Coronary artery (tissue), 2 donors: Measurements from ENCODE around the gene FER.

Experiments used
- DNase-seq: peaks from one replicate; pipeline ENCODE4 v3.0.0-alpha.2; 2017; ENCODE audit warnings: low spot score
- H3K27ac ChIP-seq, 2 donors: fragments of 200-600 bp; sonication (generic); one replicate each; pipeline ENCODE4 v1.5.1; 2016 to 2019
- H3K4me3 ChIP-seq: fragments of 200-600 bp; sonication (generic); 2 replicates; pipeline ENCODE4 v1.5.1; 2016; ENCODE audit warnings: mild to moderate bottlenecking, moderate library complexity
- TF ChIP-seq, protein P1 (sequence below): fragments of 200-600 bp; sonication (generic); IDR thresholded peaks from one replicate; pipeline ENCODE4 v1.5.1; 2019; ENCODE audit warnings: antibody characterized with exemption

The FER gene

DNA sequence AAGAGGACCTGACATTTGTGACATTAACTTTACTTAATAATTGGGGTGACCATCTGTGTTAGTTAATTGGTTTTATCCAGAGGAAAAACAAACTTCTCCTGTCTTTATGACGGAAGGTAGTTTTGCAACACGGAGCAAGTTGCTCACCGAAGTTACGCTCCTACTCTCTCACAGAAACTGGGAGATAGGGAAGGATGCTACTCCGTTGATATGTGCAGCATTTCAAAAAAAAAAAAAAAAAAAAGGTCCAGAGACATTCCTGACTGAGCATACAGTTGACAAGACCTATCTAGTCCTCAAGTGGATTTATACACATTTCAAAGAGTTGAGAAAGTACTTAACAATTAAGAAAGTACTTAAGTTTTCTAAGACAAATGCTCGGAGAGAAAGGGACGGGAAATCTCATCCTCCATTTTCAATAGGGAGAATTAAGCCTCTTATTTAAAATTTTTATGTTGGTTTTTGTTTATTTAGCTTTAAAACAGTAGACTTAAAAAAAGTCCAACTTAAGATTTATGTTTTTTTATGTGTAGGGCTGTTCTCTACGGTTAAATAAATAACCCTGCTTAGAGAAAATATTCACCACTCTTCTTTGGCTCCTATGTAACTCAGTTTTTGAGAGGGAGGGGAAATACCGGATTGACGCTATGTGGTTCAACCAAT, 455 bp upstream of the FER start:
- Histone ChIP-seq H3K27ac (peak overlapping the region; percentile 97), H3K4me3 (peak overlapping the region; percentile 100)
- TF ChIP-seq, protein P1, sequence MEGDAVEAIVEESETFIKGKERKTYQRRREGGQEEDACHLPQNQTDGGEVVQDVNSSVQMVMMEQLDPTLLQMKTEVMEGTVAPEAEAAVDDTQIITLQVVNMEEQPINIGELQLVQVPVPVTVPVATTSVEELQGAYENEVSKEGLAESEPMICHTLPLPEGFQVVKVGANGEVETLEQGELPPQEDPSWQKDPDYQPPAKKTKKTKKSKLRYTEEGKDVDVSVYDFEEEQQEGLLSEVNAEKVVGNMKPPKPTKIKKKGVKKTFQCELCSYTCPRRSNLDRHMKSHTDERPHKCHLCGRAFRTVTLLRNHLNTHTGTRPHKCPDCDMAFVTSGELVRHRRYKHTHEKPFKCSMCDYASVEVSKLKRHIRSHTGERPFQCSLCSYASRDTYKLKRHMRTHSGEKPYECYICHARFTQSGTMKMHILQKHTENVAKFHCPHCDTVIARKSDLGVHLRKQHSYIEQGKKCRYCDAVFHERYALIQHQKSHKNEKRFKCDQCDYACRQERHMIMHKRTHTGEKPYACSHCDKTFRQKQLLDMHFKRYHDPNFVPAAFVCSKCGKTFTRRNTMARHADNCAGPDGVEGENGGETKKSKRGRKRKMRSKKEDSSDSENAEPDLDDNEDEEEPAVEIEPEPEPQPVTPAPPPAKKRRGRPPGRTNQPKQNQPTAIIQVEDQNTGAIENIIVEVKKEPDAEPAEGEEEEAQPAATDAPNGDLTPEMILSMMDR, result no peak
- DNase-seq, result no peak

DNA sequence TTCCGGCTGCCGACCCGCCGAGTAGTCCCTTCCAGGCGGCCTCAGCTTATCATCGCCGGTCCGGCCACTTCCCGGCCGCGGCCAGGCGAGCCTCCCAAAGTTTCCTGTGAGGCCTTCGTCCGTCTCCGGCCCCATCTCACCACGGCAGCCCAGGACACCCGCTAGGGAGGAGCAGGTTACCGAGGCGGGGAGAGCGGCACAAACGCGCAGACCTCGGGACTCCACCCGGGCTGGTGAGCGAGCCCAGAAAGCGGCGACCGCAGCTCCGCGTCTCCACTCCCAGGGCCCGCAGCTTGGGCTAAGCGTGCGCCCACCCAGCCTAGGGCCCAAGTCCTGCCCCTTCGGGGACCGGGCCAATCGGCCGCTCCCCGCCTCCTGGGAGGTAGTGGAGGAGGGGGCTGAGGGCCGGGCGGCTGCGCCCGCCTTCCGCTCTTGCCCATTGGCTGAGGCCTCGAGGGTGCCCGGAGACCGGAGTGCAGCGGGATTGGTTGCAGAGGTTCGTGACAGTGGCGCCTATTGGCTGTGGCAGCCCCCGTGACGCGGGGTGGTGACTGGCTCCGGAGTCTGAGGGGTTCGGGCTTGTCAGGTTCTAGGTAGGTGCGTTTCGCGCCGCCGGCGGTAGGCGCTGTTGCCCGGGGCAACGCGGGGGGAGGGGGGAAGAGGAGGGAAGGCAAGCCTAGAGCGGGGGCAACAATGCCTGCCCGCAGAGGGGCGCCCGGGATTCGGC, 867 bp downstream of the FER start:
- DNase-seq, result peak; percentile 100
- TF ChIP-seq, protein P1, result no peak
- Histone ChIP-seq H3K27ac (peak overlapping the region; percentile 97), H3K4me3 (peak overlapping the region; percentile 100)

DNA sequence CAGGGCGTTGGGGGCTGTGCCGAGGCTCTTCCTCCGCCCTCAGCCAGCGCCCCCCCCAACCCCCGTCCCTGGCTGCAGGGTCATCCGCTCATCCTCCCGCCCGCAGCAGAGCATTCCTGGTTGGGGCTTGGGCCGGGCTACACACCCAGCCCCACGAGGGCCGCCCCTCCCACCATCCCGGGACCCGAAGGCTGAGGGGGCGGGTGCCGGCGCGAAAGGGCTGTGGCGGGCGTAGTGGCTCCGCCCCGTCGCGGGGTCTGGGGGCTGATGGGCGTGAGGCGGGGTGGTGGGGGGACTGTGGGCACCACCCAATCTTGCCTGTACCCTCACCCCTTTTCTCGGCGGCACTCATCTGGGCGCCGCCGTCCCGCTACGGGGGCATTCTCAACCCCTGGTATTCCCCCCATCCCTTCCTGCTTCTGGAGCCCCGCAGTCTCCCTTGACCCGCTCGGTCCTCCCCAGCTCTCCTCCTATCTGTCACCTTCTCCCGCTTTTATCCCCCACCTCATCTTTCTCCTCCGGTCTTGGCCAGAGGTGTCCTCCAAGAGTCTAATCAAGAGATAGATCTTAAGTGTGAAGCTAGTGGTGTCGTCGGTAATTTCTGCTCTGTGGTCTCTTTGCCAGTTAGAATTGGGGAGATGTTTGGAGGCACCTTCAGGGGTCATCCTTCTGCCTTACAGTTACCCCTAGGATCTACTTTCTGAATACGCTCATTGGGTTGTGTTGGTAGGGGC, 1.6 kb downstream of the FER start:
- no peak for DNase-seq
- peak overlapping the region; percentile 100 for H3K4me3 ChIP-seq

DNA sequence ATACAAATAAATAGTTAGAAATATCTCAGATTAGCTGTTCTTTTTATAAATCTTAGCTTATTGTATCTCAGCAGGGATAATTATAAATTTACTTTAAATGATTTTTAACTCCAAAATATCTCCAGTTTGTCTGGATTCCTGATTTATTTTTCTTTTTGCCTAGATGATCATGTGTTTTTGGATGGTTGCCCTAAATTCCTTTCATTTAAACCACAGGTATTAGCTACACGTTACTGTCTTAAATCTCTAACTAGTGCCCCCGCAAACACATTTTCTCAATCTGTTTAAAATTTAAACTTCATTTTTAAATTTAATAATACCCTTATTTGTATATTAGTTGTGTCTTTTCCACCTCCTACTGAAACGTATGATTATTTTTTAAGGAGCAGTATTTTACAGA, 5.6 kb downstream of the FER start:
- no peak overlapping the region for H3K4me3 ChIP-seq
- no peak overlapping the region for H3K27ac ChIP-seq
- TF ChIP-seq, protein P1, result no peak
- DNase-seq, result no peak

More for the DNA sequence above, 1.6 kb downstream of the FER start:
- peak overlapping the region; percentile 97 for H3K27ac ChIP-seq
- TF ChIP-seq, protein P1, result no peak

DNA sequence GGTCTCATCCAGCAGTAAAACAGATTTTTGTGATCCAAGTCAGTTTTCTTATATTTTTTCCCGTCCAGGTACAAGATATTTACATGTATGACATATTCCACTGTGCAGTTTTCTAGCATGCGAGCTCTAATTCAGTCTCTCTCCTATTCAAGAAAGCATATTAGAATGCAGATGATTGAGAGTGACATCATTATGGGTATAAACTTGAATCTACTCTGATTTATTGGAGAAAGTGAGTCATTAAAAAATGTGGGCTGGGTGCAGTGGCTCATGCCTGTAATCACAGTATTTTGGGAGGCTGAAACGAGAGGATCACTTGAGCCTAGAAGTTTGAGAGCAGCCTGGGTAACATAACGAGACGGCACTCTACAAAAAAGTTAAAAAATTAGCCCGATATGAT, 6.2 kb downstream of the FER start:
- Histone ChIP-seq H3K27ac (no peak overlapping the region), H3K4me3 (no peak overlapping the region)
- TF ChIP-seq, protein P1, result no peak
- DNase-seq, result no peak

DNA sequence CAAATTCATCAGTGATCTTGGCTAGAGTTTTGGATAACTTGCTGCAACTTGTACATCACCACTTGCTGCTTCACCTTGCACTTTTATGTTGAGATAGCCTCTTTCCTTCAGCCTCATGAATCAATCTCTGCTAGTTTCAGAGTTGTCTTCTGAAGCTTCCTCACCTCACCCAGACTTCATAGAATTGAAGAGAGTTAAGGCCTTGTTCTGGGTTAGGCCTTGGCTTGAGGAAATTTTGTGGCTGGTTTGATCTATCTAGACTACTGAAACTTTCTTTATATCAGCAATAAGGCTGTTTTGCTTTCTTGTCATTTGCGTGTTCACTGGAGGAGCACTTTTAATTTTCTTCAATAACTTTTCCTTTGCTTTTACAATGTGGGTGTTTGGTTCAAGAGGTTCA, 12.8 kb downstream of the FER start:
- no peak overlapping the region for H3K27ac ChIP-seq
- DNase-seq, result no peak
- TF ChIP-seq, protein P1, result no peak
- H3K4me3 ChIP-seq, result no peak overlapping the region
